HG03039 (cell line): Measurements from ENCODE around the gene TEAD3.

Experiments
- ATAC-seq: cut with Tn5 transposase; IDR thresholded peaks from one replicate; pipeline ENCODE4 v1.9.1; 2021; ENCODE audit warnings: mild to moderate bottlenecking, moderate library complexity; ENCODE audit not compliant: unreplicated experiment

Gene TEAD3

GRCh38 chr6:35427435-35427834 is 69.4 kb downstream of the TEAD3 start:
- no peak for ATAC-seq

GRCh38 chr6:35426074-35426473 is 70.8 kb downstream of the TEAD3 start:
- no peak for ATAC-seq

GRCh38 chr6:35425284-35425683 is 71.6 kb downstream of the TEAD3 start:
- no peak for ATAC-seq
